H1 (cell line): ENCODE measurements around the gene EME2. TPM values are rescaled to one million over a fixed set of nuclear protein-coding genes. Genes with fewer than 3 reads are reported as not detected.
A peak's percentile ranks its signal among the peaks of the same experiment; 100 is the strongest.

Experiments used
- CTCF ChIA-PET: fragments of 300-600 bp; sonication (Branson Sonifier 250); formaldehyde crosslinking; loops from one replicate; lab custom pipeline; 2021; ENCODE audit not compliant: partially characterized antibody; lab: Charles Lee
- POLR2A ChIA-PET: fragments of 300-600 bp; sonication (Branson Sonifier 250); formaldehyde crosslinking; loops from one replicate; lab custom pipeline; 2021; ENCODE audit warnings: inconsistent platforms; ENCODE audit not compliant: partially characterized antibody; lab: Charles Lee
- DNase-seq, 2 experiments: peaks; one replicate each; pipeline versions ENCODE4 v3.0.0 to v3.0.0-alpha.2; 2010 to 2022; ENCODE audit warnings: low spot score in 2 of 2, low read depth in 1 of 2, mixed read lengths in 1 of 2
- FAIRE-seq: peaks from 2 replicates; lab custom pipeline; 2011; peaks lifted over from hg19 to GRCh38; lab: Jason Lieb, UNC
- H2AFZ ChIP-seq: 2 replicates; pipeline ENCODE4 v1.8.1; 2012; ENCODE audit warnings: low read length, inconsistent platforms
- H2AK5ac ChIP-seq: 2 replicates; pipeline ENCODE4 v1.6.1; 2013; ENCODE audit warnings: low read depth, low read length
- H2BK120ac ChIP-seq: replicated peaks from 2 replicates; pipeline ENCODE3; 2013; ENCODE audit warnings: low read depth, low read length, inconsistent platforms
- H2BK12ac ChIP-seq: 2 replicates; pipeline ENCODE4 v1.6.1; 2013; ENCODE audit warnings: low read depth, low read length
- H2BK15ac ChIP-seq: 2 replicates; pipeline ENCODE4 v1.6.1; 2013; ENCODE audit warnings: low read length
- H2BK20ac ChIP-seq: 2 replicates; pipeline ENCODE4 v1.6.1; 2013; ENCODE audit warnings: low read length
- H2BK5ac ChIP-seq: 2 replicates; pipeline ENCODE4 v1.6.1; 2013; ENCODE audit warnings: low read depth, low read length
- H3K14ac ChIP-seq: 2 replicates; pipeline ENCODE4 v1.6.1; 2013; ENCODE audit warnings: inconsistent platforms; ENCODE audit not compliant: insufficient read length
- H3K18ac ChIP-seq: 2 replicates; pipeline ENCODE4 v1.6.1; 2013; ENCODE audit warnings: low read length; ENCODE audit errors: extremely low read depth
- H3K23ac ChIP-seq: 2 replicates; pipeline ENCODE4 v1.6.1; 2013; ENCODE audit warnings: inconsistent platforms; ENCODE audit not compliant: insufficient read length
- H3K23me2 ChIP-seq: 2 replicates; pipeline ENCODE4 v1.6.1; 2013; ENCODE audit warnings: low read depth, low read length
- H3K27ac ChIP-seq: 2 replicates; pipeline ENCODE4 v1.6.1; 2011; ENCODE audit warnings: low read depth, low read length, inconsistent platforms
- H3K27me3 ChIP-seq, 4 experiments: replicated peaks in 1 of 4; 1 replicate in 1 of 4; 2 replicates in 3 of 4; pipeline versions ENCODE4 v1.6.1 to v1.8.1; 2011 to 2013; ENCODE audit warnings: low read length in 3 of 4, mild to moderate bottlenecking in 3 of 4, inconsistent platforms in 2 of 4, mixed read lengths in 2 of 4, moderate library complexity in 1 of 4; ENCODE audit not compliant: control insufficient read depth in 3 of 4, insufficient read depth in 3 of 4; ENCODE audit errors: extremely low read depth in 1 of 4
- H3K36me3 ChIP-seq, 4 experiments: 2 replicates each; pipeline versions ENCODE4 v1.6.1 to v1.8.1; 2011 to 2013; ENCODE audit warnings: mild to moderate bottlenecking in 4 of 4, low read length in 3 of 4, moderate library complexity in 2 of 4, control low read depth in 1 of 4, inconsistent platforms in 1 of 4; ENCODE audit not compliant: insufficient read depth in 4 of 4, control insufficient read depth in 2 of 4
- H3K4ac ChIP-seq: replicated peaks from 2 replicates; pipeline ENCODE3; 2013; ENCODE audit warnings: low read length, low read depth, mixed read lengths, inconsistent platforms; ENCODE audit not compliant: insufficient read length
- H3K4me1 ChIP-seq, 4 experiments: replicated peaks in 1 of 4; 1 replicate in 1 of 4; 2 replicates in 3 of 4; pipeline versions ENCODE4 v1.6.1 to v1.8.1; 2011 to 2013; ENCODE audit warnings: low read length in 3 of 4, inconsistent platforms in 2 of 4, mixed read lengths in 1 of 4; ENCODE audit not compliant: insufficient read depth in 4 of 4, control insufficient read depth in 3 of 4
- H3K4me2 ChIP-seq, 2 experiments: 2 replicates each; pipeline versions ENCODE4 v1.6.1 to v1.8.1; 2011 to 2013; ENCODE audit warnings: low read depth in 2 of 2, low read length in 2 of 2, control low read depth in 1 of 2, inconsistent platforms in 1 of 2, mild to moderate bottlenecking in 1 of 2; ENCODE audit not compliant: insufficient read depth in 1 of 2
- H3K4me3 ChIP-seq, 4 experiments: fragments of 200-600, 300-600 bp in 1 of 4; sonication (generic), shearing (Covaris generic), sonication (Bioruptor Twin) in 1 of 4; 2 replicates each; pipeline versions ENCODE4 v1.5.1 to v1.8.1; 2011 to 2016; ENCODE audit warnings: low read length in 4 of 4, low read depth in 3 of 4, control low read depth in 2 of 4, inconsistent platforms in 2 of 4, mild to moderate bottlenecking in 2 of 4, mixed read lengths in 1 of 4, moderate library complexity in 1 of 4; ENCODE audit not compliant: insufficient read depth in 2 of 4; ENCODE audit errors: extremely low read depth in 1 of 4
- H3K56ac ChIP-seq: replicated peaks from 2 replicates; pipeline ENCODE3; 2013; ENCODE audit warnings: low read depth, mild to moderate bottlenecking, mixed read lengths, low read length, inconsistent platforms; ENCODE audit not compliant: insufficient read length
- H3K79me1 ChIP-seq: 2 replicates; pipeline ENCODE4 v1.6.1; 2013; ENCODE audit warnings: low read depth, low read length, control low read depth
- H3K79me2 ChIP-seq, 2 experiments: 2 replicates each; pipeline versions ENCODE4 v1.6.1 to v1.8.1; 2012 to 2013; ENCODE audit warnings: low read length in 2 of 2, mild to moderate bottlenecking in 2 of 2, inconsistent platforms in 1 of 2; ENCODE audit not compliant: insufficient read depth in 2 of 2, control insufficient read depth in 1 of 2
- H3K9ac ChIP-seq, 4 experiments: replicated peaks in 1 of 4; 1 replicate in 1 of 4; 2 replicates in 3 of 4; pipeline versions ENCODE4 v1.6.1 to v1.8.1; 2011 to 2013; ENCODE audit warnings: low read depth in 3 of 4, low read length in 3 of 4, control low read depth in 2 of 4, mild to moderate bottlenecking in 2 of 4, moderate library complexity in 2 of 4, inconsistent platforms in 1 of 4; ENCODE audit errors: extremely low read depth in 1 of 4
- H3K9me3 ChIP-seq, 2 experiments: 2 replicates each; pipeline versions ENCODE4 v1.6.1 to v1.8.1; 2012 to 2013; ENCODE audit warnings: mild to moderate bottlenecking in 2 of 2, moderate library complexity in 2 of 2, control low read depth in 1 of 2, inconsistent platforms in 1 of 2, low read depth in 1 of 2, low read length in 1 of 2, mixed read lengths in 1 of 2; ENCODE audit not compliant: insufficient read depth in 2 of 2
- H4K20me1 ChIP-seq, 2 experiments: replicated peaks in 1 of 2; 2 replicates each; pipeline versions ENCODE3 to v1.8.1; 2011 to 2013; ENCODE audit warnings: inconsistent platforms in 2 of 2, low read length in 2 of 2, mild to moderate bottlenecking in 1 of 2; ENCODE audit not compliant: insufficient read depth in 2 of 2, control insufficient read depth in 1 of 2
- H4K5ac ChIP-seq: 2 replicates; pipeline ENCODE4 v1.6.1; 2013; ENCODE audit warnings: low read length, low read depth, mixed read lengths, inconsistent platforms; ENCODE audit not compliant: insufficient read length
- H4K8ac ChIP-seq: 2 replicates; pipeline ENCODE4 v1.8.0; 2013; ENCODE audit warnings: mild to moderate bottlenecking, moderate library complexity, low read length, inconsistent platforms; ENCODE audit not compliant: insufficient read depth; ENCODE audit errors: extremely low read depth
- H4K91ac ChIP-seq: replicated peaks from 2 replicates; pipeline ENCODE3; 2013; ENCODE audit warnings: low read length, mixed read lengths, inconsistent platforms; ENCODE audit not compliant: insufficient read length
- PHF8 ChIP-seq: fragments of 200-600 bp; sonication (generic); conservative IDR thresholded peaks from 2 replicates; pipeline ENCODE4 v1.7.1; 2012; ENCODE audit warnings: low read depth, mild to moderate bottlenecking, inconsistent platforms, low read length, moderate library complexity
- POLR2A ChIP-seq, 2 experiments: IDR thresholded peaks; 1 replicate in 1 of 2; 2 replicates in 1 of 2; pipeline ENCODE4 v1.6.1; 2011; ENCODE audit warnings: low read depth in 2 of 2, low read length in 2 of 2, mild to moderate bottlenecking in 2 of 2; ENCODE audit errors: control extremely low read depth in 1 of 2
- POLR2AphosphoS5 ChIP-seq: IDR thresholded peaks from 2 replicates; pipeline ENCODE4 v1.6.1; 2011; ENCODE audit warnings: low read depth, low read length
- POU5F1 ChIP-seq: IDR thresholded peaks from 2 replicates; pipeline ENCODE4 v1.6.1; 2011; ENCODE audit warnings: low read depth, mild to moderate bottlenecking, low read length, moderate library complexity
- SUZ12 ChIP-seq: fragments of 200-600 bp; sonication (generic); IDR thresholded peaks from 2 replicates; pipeline ENCODE4 v1.6.1; 2012; ENCODE audit warnings: mild to moderate bottlenecking, inconsistent platforms, low read length, moderate library complexity, mixed read lengths
- WGBS, 2 experiments: shearing (Covaris generic) in 1 of 2; methylation state at CpG; one replicate each; pipeline versions ENCODE4 v1.1.6 to v1.1.7; 2013 to 2015; ENCODE audit warnings: low lambda C conversion rate in 2 of 2, mixed read lengths in 2 of 2, inconsistent platforms in 1 of 2, low coverage in 1 of 2, missing lambda C conversion rate in 1 of 2; ENCODE audit not compliant: insufficient replicate concordance in 2 of 2, insufficient coverage in 1 of 2, insufficient read length in 1 of 2; ENCODE audit errors: extremely low coverage in 1 of 2, missing lambda C conversion rate in 1 of 2; 5-methylcytosine and 5-hydroxymethylcytosine counted together
- polyA plus RNA-seq, 7 experiments: library from polyadenylated mRNA; depleted of rRNA in 3 of 7; stranded (reverse) in 5 of 7; unstranded in 2 of 7; fragments of >200 nt in 5 of 7; fragments of 200-250 nt in 2 of 7; gene quantifications; 1 replicate in 5 of 7; 2 replicates in 1 of 7; 4 replicates in 1 of 7; pipeline versions ENCODE4 v1.2.1 to v1.2.3, GENCODE V29; 2011 to 2013; ENCODE audit warnings: missing spikeins in 2 of 7, mixed read lengths in 2 of 7
- total RNA-seq: library from RNA; stranded (reverse); fragmentation: NEBNext Ultra II Directional; extraction: Animal tissue kit (Norgen Biotek cat#: 25700); gene quantifications from 2 replicates; pipeline ENCODE4 v1.2.1, GENCODE V29; 2021

Gene EME2
- total and polyA plus RNA-seq, 2 of the 8 experiments (the other 6 are each of a cell fraction or from before 2014, with no cell fraction given), result 13.1 to 19.7 TPM

- no peak overlapping the region for H2BK120ac ChIP-seq
- H3K79me1 ChIP-seq, result peaks cover 9% of the 10 kb centered on the region
- no peak overlapping the region for H3K27ac ChIP-seq
- no peak overlapping the region for H2BK5ac ChIP-seq
- no peak overlapping the region for H4K8ac ChIP-seq
- H2BK12ac ChIP-seq, result no peak overlapping the region
- peaks cover 5 to 29% of the 10 kb centered on the region in 2 experiments for H4K20me1 ChIP-seq
- no peak overlapping the region for H2AK5ac ChIP-seq
- no peak overlapping the region for H3K4me2 ChIP-seq
- H3K4me1 ChIP-seq, result peaks cover 0 to 7% (median 4%) of the 10 kb centered on the region in 4 experiments; a peak in 5 of 7 replicates
- TF ChIP-seq POLR2AphosphoS5 (peak; percentile 66), PHF8 (no peak), SUZ12 (no peak), POU5F1 (no peak), POLR2A (IDR thresholded peaks at IDR 0.05; ENCODE audit: control extremely low read depth in 1 of 2, low read depth in 2 of 2, low read length in 2 of 2) (0 out of 3 replicates have a peak, but pooled peaks of 1 of the 2 experiments have one; percentile 27)
- no peak overlapping the region for H3K4me3 ChIP-seq
- H3K14ac ChIP-seq, result no peak overlapping the region
- peaks cover 3% of the 10 kb centered on the region; the same call in 1 of the 2 replicates for H3K23me2 ChIP-seq
- no peak overlapping the region for H3K4ac ChIP-seq
- H3K79me2 ChIP-seq, result peaks cover 0 to 16% of the 10 kb centered on the region in 2 experiments; a peak in 2 of 4 replicates
- no peak overlapping the region for H2BK20ac ChIP-seq
- no peak overlapping the region for H2BK15ac ChIP-seq
- ChIA-PET CTCF (interaction anchor here (0.8 to 1.2 kb wide), 2 partner anchors 43 to 105 kb away, joined by 3 read pairs; no protein-coding TSS in a partner anchor), POLR2A (interaction anchor here (0.5 to 12.0 kb wide), 11 partner anchors 9 to 512 kb away, joined by 3 to 246 read pairs (median 5); partner anchors contain the start of genes EME2, IGFALS, JPT2 and MRPS34)
- no peak overlapping the region for H3K23ac ChIP-seq
- no peak overlapping the region for H3K9ac ChIP-seq
- H3K56ac ChIP-seq, result no peak overlapping the region
- H2AFZ ChIP-seq, result no peak overlapping the region
- H4K91ac ChIP-seq, result no peak overlapping the region
- H3K18ac ChIP-seq, result no peak overlapping the region
- no peaks in the 10 kb centered on the region for H3K27me3 ChIP-seq
- H4K5ac ChIP-seq, result no peak overlapping the region
- DNase-seq (no peak), FAIRE-seq (no peak)
- WGBS, 2 experiments, result 92% methylated on average over 23 of the region's 27 CpGs; no CpG with 5 or more reads in 1 of the 2 experiments
- H3K36me3 ChIP-seq, result peaks cover 0 to 22% (median 9%) of the 10 kb centered on the region in 4 experiments; a peak in 5 of 8 replicates
- H3K9me3 ChIP-seq, result no peaks in the 10 kb centered on the region
Observed at GRCh38 chr16:1779741-1780676, 7.4 kb downstream of the EME2 start.
